Measurements from ENCODE around the gene CTAGE15.
"Not testable (repeated sequence)": the region's sequence is repeated elsewhere in the genome, so short reads cannot be mapped to it uniquely, and the experiment has no call there.

DNA sequence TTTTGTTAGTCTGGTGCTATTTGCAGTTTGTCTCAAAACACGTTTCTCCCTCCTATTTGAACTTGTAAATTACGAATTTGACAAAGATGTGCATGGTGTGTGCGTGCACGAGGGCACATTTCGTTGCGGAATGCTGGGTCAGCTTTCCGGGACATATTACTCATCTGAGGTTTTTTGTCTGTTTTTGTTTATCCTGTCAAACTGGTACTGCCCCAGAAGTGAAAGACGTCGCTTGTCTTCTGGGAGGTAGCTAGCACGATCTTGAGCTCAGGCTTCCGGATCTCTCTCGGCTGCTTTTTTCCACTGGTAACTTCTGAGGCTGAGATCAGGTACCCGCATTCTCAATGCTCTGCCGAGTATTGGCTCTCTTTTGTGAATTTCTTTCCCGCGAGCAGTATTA lies 49.6 kb downstream of the CTAGE15 start:
- TF ChIP-seq, protein P1, sequence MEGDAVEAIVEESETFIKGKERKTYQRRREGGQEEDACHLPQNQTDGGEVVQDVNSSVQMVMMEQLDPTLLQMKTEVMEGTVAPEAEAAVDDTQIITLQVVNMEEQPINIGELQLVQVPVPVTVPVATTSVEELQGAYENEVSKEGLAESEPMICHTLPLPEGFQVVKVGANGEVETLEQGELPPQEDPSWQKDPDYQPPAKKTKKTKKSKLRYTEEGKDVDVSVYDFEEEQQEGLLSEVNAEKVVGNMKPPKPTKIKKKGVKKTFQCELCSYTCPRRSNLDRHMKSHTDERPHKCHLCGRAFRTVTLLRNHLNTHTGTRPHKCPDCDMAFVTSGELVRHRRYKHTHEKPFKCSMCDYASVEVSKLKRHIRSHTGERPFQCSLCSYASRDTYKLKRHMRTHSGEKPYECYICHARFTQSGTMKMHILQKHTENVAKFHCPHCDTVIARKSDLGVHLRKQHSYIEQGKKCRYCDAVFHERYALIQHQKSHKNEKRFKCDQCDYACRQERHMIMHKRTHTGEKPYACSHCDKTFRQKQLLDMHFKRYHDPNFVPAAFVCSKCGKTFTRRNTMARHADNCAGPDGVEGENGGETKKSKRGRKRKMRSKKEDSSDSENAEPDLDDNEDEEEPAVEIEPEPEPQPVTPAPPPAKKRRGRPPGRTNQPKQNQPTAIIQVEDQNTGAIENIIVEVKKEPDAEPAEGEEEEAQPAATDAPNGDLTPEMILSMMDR (IDR thresholded peaks at IDR 0.05) = not testable (repeated sequence)
- TF ChIP-seq POLR2A (IDR thresholded peaks at IDR 0.05) = not testable (repeated sequence)
